Gastroesophageal sphincter (tissue), 4 donors: Measurements from ENCODE around the gene S100A4. TPM values are rescaled to one million over a fixed set of nuclear protein-coding genes. Genes with fewer than 3 reads are reported as not detected.

Source experiments
- ATAC-seq: fragments of 150-250 bp; one replicate; pipeline ENCODE4 v1.9.1; 2016; ENCODE audit warnings: mild to moderate bottlenecking, moderate library complexity
- H3K27ac ChIP-seq, 4 donors: fragments of 200-600 bp; sonication (generic) in 3 of 4; 1 replicate in 3 of 4; 2 replicates in 1 of 4; pipeline ENCODE4 v1.5.1; 2016 to 2019
- H3K27me3 ChIP-seq: fragments of 200-600 bp; sonication (generic); one replicate; pipeline ENCODE4 v1.5.1; 2019
- H3K36me3 ChIP-seq, 2 donors: fragments of 200-600 bp; sonication (generic); one replicate each; pipeline ENCODE4 v1.5.1; 2019; ENCODE audit warnings: control low read depth in 1 of 2
- H3K4me1 ChIP-seq, 3 donors: fragments of 200-600 bp; sonication (generic); 1 replicate in 2 of 3; 2 replicates in 1 of 3; pipeline ENCODE4 v1.5.1; 2016 to 2019; ENCODE audit warnings: control low read depth in 2 of 3
- H3K4me3 ChIP-seq, 2 donors: fragments of 200-600 bp; sonication (generic); one replicate each; pipeline ENCODE4 v1.5.1; 2019; ENCODE audit warnings: mild to moderate bottlenecking in 1 of 2, moderate library complexity in 1 of 2
- H3K9me3 ChIP-seq, 3 donors: fragments of 200-600 bp; sonication (generic); one replicate each; pipeline ENCODE4 v1.5.1; 2017 to 2019; ENCODE audit warnings: control low read depth in 2 of 3
- CTCF ChIP-seq, 4 experiments: fragments of 200-600 bp in 2 of 4; fragments of 450-650 bp in 2 of 4; sonication (generic) in 1 of 4; IDR thresholded peaks; one replicate each; pipeline ENCODE4 v1.5.1; 2017 to 2019; ENCODE audit warnings: antibody characterized with exemption in 4 of 4, mild to moderate bottlenecking in 2 of 4, moderate library complexity in 2 of 4
- EP300 ChIP-seq: sonication (generic); formaldehyde crosslinking; IDR thresholded peaks from one replicate; pipeline ENCODE4 v1.6.1; 2017; ENCODE audit warnings: antibody characterized with exemption, mild to moderate bottlenecking
- POLR2A ChIP-seq, 2 donors: fragments of 450-650 bp; IDR thresholded peaks; one replicate each; pipeline ENCODE4 v1.6.1; 2017; ENCODE audit warnings: antibody characterized with exemption in 2 of 2, mild to moderate bottlenecking in 2 of 2, moderate library complexity in 1 of 2
- POLR2AphosphoS5 ChIP-seq: sonication (generic); formaldehyde crosslinking; IDR thresholded peaks from one replicate; pipeline ENCODE4 v1.6.1; 2017; ENCODE audit warnings: antibody characterized with exemption
- WGBS, 2 donors: methylation state at CpG; one replicate each; pipeline ENCODE4 v1.1.5; 2018; ENCODE audit warnings: low coverage in 1 of 2; 5-methylcytosine and 5-hydroxymethylcytosine counted together
- total RNA-seq, 4 donors: library from RNA; depleted of rRNA; stranded (reverse); fragments of >200 nt; gene quantifications; one replicate each; pipeline ENCODE4 v1.1.0, GENCODE V29; 2016

Gene S100A4
- total RNA-seq, 4 donors from 2014 or later: 135 to 345 (median 259) TPM

- ATAC-seq: no peak
Measured at GRCh38 chr1:153509729-153510354, 35.8 kb downstream of the S100A4 start.

GRCh38 chr1:153509036-153509435 lies 36.6 kb downstream of the S100A4 start:
- TF ChIP-seq POLR2AphosphoS5: no peak
- TF ChIP-seq EP300: no peak
- TF ChIP-seq CTCF (IDR thresholded peaks at IDR 0.05): no peak
- TF ChIP-seq POLR2A (IDR thresholded peaks at IDR 0.05): no peak
- WGBS, 2 donors: 100% methylated on average over 3 of the region's 3 CpGs; no CpG with 5 or more reads in 1 of the 2 donors
- Histone ChIP-seq H3K9me3 (no peaks in the 10 kb centered on the region), H3K27ac (no peak overlapping the region), H3K4me3 (no peak overlapping the region), H3K4me1 (peaks cover 3 to 36% (median 18%) of the 10 kb centered on the region in 3 donors), H3K36me3 (no peaks in the 10 kb centered on the region), H3K27me3 (no peaks in the 10 kb centered on the region)
- no peak for ATAC-seq

More at GRCh38 chr1:153509729-153510354, 35.8 kb downstream of the S100A4 start:
- peak in 3 of 4 experiments; percentile 37 to 63 (median 47) for TF ChIP-seq CTCF (IDR thresholded peaks at IDR 0.05)
- TF ChIP-seq POLR2AphosphoS5: no peak
- TF ChIP-seq EP300: no peak
- TF ChIP-seq POLR2A (IDR thresholded peaks at IDR 0.05): no peak
- Histone ChIP-seq H3K27me3 (no peaks in the 10 kb centered on the region), H3K9me3 (no peaks in the 10 kb centered on the region), H3K27ac (peak overlapping the region in 1 of 4 donors; percentile 36), H3K36me3 (no peaks in the 10 kb centered on the region), H3K4me3 (no peak overlapping the region), H3K4me1 (peaks cover 3 to 36% (median 18%) of the 10 kb centered on the region in 3 donors)
- WGBS, 2 donors: 63 to 79% methylated on average over 4 of the region's 4 CpGs

- H3K4me1 ChIP-seq: peaks cover 3 to 36% (median 18%) of the 10 kb centered on the region in 3 donors
- no peak for TF ChIP-seq POLR2AphosphoS5
- TF ChIP-seq POLR2A (IDR thresholded peaks at IDR 0.05): no peak
- no peak for TF ChIP-seq CTCF (IDR thresholded peaks at IDR 0.05)
- no peak for TF ChIP-seq EP300
- no peaks in the 10 kb centered on the region for H3K36me3 ChIP-seq
- 100% methylated on average over 1 of the region's 11 CpGs; no CpG with 5 or more reads in 1 of the 2 donors for WGBS, 2 donors
- no peak for ATAC-seq
- no peaks in the 10 kb centered on the region for H3K9me3 ChIP-seq
- no peak overlapping the region for H3K4me3 ChIP-seq
- no peaks in the 10 kb centered on the region for H3K27me3 ChIP-seq
- peak overlapping the region in 2 of 4 donors; percentile 81 to 82 for H3K27ac ChIP-seq
Measured at GRCh38 chr1:153507926-153508583, 37.6 kb downstream of the S100A4 start.

GRCh38 chr1:153506831-153507413 lies 38.7 kb downstream of the S100A4 start:
- no peaks in the 10 kb centered on the region for H3K9me3 ChIP-seq
- H3K27me3 ChIP-seq: no peaks in the 10 kb centered on the region
- peaks cover 3 to 36% (median 18%) of the 10 kb centered on the region in 3 donors for H3K4me1 ChIP-seq
- peak; percentile 93 for ATAC-seq
- no peak overlapping the region for H3K4me3 ChIP-seq
- 0 to 14% methylated on average over 1 to 7 of the region's 7 CpGs for WGBS, 2 donors
- H3K36me3 ChIP-seq: no peaks in the 10 kb centered on the region
- TF ChIP-seq CTCF (IDR thresholded peaks at IDR 0.05): no peak
- no peak for TF ChIP-seq POLR2A (IDR thresholded peaks at IDR 0.05)
- no peak for TF ChIP-seq EP300
- peak; percentile 94 for TF ChIP-seq POLR2AphosphoS5
- H3K27ac ChIP-seq: peak overlapping the region; percentile 51 to 88 (median 82)
